HG03469 (cell line): Measurements from ENCODE around the gene EML6.

Experiments
- ATAC-seq: cut with Tn5 transposase; IDR thresholded peaks from one replicate; pipeline ENCODE4 v1.9.1; 2021; ENCODE audit warnings: mild to moderate bottlenecking, moderate library complexity, moderate number of reproducible peaks; ENCODE audit not compliant: unreplicated experiment

The EML6 gene

DNA sequence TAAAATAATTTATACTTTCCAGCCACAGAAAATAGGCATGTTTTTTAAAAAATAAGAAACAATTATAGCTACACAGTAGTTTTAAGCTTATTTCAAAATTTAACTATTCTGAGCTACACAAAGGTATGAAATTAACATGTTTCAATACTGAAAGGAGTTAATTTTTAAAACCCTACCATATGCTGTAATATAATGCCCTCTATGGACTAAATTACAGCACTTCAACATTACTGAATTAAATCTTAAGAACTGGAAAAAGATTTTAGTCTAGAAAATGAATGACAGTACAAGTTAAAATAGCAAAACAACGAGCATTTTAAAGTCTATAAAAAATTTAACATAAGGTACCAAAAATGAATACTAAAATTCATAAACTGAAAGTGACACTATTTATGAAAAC lies 290.5 kb downstream of the EML6 start:
- ATAC-seq, result no peak

DNA sequence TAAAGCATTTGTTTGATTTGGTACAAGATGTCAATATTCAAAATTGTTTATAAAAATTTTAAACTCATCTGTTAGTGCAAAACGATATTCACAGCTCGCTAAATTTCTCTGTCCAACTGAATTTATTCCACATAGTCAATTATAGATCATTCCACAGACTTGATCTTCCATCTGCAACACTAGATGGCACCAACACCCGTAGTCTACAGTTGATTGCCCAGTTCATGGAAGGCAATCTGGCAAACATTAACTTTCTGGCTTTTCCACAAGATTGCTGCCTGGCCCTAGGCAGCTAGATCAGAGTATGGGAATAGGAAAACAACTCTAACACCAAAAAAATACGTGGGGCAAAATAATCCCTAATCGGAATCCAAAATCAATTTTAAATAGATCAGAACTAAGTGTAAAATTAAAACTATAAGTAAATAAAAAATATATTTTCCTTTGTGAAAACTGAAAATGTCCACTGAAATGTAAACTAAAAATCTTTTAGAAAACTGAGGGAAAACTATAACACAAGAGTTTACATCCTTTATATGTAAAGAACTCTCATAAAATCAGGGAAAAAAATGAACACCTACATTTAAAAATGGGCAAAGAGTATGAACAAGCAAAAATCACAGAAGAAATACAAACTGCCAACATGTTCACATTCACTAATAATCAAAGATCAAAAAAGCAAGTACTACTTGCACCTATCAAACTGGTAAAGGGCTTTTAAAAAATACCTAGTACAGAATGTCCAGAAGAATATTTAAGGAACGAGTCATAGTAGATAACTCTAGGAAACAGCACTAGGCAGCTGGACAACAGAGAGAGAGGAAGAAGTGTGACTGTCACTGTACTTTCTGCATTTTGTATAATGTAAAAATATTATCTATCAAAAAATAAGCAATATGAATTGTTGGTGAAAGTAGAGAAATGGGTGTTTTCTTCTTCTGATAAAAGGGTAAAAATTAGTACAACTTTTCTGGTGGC lies 291.8 kb downstream of the EML6 start:
- ATAC-seq, result no peak

DNA sequence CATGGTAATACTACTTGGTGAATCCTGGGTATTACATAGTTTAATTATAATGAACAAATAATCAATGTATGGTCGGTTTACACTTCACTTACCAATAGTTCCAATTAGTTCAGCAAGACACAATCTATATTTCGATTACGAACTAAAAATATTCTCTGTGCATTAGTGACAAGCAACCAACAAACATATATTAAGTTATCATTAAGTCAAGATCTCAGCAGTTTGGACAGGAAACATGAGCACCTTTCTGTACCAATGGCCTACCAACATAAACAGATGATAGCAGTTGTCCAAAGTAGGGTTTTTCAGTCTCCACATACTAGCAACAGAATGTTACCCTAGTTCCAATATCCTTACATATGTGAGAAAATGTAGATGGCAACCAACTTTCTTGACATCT lies 294.0 kb downstream of the EML6 start:
- ATAC-seq, result no peak

DNA sequence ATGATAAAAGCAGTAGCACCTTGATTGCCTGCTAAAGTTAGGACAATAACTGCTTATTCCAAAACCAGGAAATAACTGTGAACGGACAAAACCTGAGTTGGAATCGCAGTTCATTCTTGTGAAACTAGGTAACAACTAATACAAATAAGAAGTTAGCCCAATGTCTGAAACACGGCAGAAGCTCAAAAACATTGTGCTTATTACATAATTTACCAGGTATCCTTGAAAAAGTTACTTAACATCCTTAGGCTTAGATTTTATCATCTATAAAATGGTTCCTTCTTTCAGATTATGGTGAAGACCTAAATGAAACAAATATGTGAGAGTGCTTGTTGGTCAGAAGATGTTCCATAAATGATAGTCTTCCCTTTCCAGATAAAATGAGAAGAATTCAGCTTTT lies 294.4 kb downstream of the EML6 start:
- no peak for ATAC-seq

DNA sequence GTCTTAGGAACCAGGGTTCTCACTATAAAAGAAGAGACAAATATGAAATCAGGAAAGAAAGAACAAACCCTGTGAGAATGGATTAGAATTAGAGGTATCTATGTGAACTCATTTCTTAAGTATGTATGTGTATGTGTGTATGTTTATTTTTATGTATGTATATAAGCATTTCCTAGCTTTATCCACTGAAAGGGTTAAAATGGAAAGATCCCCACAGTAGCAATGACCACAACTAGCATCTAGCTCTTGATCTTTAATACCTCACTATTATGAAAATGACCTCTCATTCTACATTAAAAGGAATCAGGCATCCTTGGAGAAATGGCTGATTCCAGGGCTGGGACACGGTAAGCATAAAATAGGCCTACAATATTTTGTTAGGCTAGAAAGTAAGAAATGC lies 295.2 kb downstream of the EML6 start:
- ATAC-seq, result no peak

DNA sequence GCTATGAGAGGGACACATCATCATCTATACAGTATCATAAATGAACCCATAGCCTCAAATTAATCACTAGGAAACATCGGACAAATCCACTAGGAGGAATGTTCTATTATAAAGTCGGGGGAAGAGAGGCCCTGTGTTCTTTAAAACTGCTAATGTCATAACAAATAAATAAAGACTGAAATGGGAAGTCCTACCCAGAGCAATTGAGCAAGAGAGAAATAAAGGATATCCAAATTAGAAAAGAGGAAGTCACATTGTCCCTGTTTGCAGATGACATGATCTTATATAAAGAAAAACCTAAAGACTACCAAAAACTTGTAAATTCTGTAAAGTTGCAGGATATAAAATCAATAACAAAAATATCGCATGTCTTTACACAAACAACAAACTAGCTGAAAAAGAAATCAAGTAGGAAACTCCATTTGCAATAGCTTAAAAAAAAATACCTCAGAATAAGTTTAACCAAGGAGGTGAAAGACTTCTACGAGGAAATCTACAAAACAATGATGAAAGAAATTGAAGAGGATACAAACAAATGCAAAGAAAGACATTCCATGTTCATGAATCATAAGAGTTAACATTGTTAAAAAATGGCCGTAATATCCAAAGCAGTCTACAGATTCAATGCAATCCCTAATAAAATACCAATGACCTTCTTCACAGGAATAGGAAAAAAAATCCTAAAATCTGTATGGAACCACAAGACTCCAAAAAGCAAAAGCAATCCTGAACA lies 296.2 kb downstream of the EML6 start:
- ATAC-seq, result no peak
